Endothelial cell of umbilical vein (primary cell): ENCODE data around the gene KIAA1217. TPM values are rescaled to one million over a fixed set of nuclear protein-coding genes. Genes with fewer than 3 reads are reported as not detected.

ENCODE experiments used
- BruUV-seq: library from RNA; stranded (reverse); fragments of 400-500 nt; replicated peaks from 2 replicates; lab custom pipeline; 2021; lab: Mats Ljungman, UMichigan
- CTCF ChIA-PET: fragments of 300-600, 350-600 bp; sonication (Branson Sonifier 250); formaldehyde crosslinking; loops from one replicate; lab custom pipeline; 2021; ENCODE audit warnings: antibody characterized with exemption, inconsistent platforms; lab: Charles Lee
- POLR2A ChIA-PET: fragments of 300-600, 350-600 bp; sonication (Branson Sonifier 250); formaldehyde crosslinking; loops from one replicate; lab custom pipeline; 2021; ENCODE audit warnings: antibody characterized with exemption, inconsistent platforms; lab: Charles Lee
- DNase-seq: peaks from one replicate; pipeline ENCODE4 v3.0.0-alpha.2; 2011; ENCODE audit warnings: low read depth, low spot score
- FAIRE-seq: peaks from 2 replicates; lab custom pipeline; 2011; peaks lifted over from hg19 to GRCh38; lab: Jason Lieb, UNC
- H2AFZ ChIP-seq: 2 replicates; pipeline ENCODE4 v1.6.0; 2012; ENCODE audit warnings: low read depth, low read length, control low read depth, inconsistent platforms
- H3K27ac ChIP-seq: 2 replicates; pipeline ENCODE4 v1.5.1; 2011; ENCODE audit warnings: low read depth, mild to moderate bottlenecking, control low read depth, low read length, moderate library complexity; ENCODE audit not compliant: insufficient read depth
- H3K27me3 ChIP-seq, 2 experiments: 2 replicates each; pipeline versions ENCODE4 v1.6.0 to v1.6.1; 2011; ENCODE audit warnings: low read length in 2 of 2, mixed read lengths in 1 of 2; ENCODE audit not compliant: control insufficient read depth in 2 of 2, insufficient read depth in 2 of 2
- H3K36me3 ChIP-seq, 2 experiments: 2 replicates in 1 of 2; 3 replicates in 1 of 2; pipeline ENCODE4 v1.5.1; 2011; ENCODE audit warnings: low read length in 2 of 2, mild to moderate bottlenecking in 1 of 2, moderate library complexity in 1 of 2; ENCODE audit not compliant: control insufficient read depth in 2 of 2, insufficient read depth in 2 of 2; ENCODE audit errors: extremely low read depth in 1 of 2
- H3K4me1 ChIP-seq: 3 replicates; pipeline ENCODE4 v1.5.1; 2011; ENCODE audit warnings: mild to moderate bottlenecking, low read length; ENCODE audit not compliant: control insufficient read depth, insufficient read depth; ENCODE audit errors: extremely low read depth
- H3K4me2 ChIP-seq: 2 replicates; pipeline ENCODE4 v1.6.1; 2011; ENCODE audit warnings: low read length, control low read depth, mixed read lengths; ENCODE audit not compliant: insufficient read depth
- H3K4me3 ChIP-seq, 3 experiments: fragments of 200-600 bp in 1 of 3; sonication (generic), shearing (Covaris generic) in 1 of 3; replicated peaks in 1 of 3; 2 replicates each; pipeline ENCODE4 v1.5.1; 2011 to 2016; ENCODE audit warnings: control low read depth in 3 of 3, low read length in 3 of 3, mild to moderate bottlenecking in 2 of 3, inconsistent platforms in 1 of 3, low read depth in 1 of 3, moderate library complexity in 1 of 3; ENCODE audit not compliant: insufficient read depth in 1 of 3
- H3K79me2 ChIP-seq: 2 replicates; pipeline ENCODE4 v1.6.0; 2012; ENCODE audit warnings: low read length, inconsistent platforms; ENCODE audit not compliant: control insufficient read depth, insufficient read depth
- H3K9ac ChIP-seq: replicated peaks from 2 replicates; pipeline ENCODE3; 2011; ENCODE audit warnings: low read length, control low read depth; ENCODE audit not compliant: insufficient read depth; ENCODE audit errors: extremely low read depth
- H3K9me1 ChIP-seq: replicated peaks from 3 replicates; pipeline ENCODE4 v1.6.0; 2011; ENCODE audit warnings: mild to moderate bottlenecking, low read length; ENCODE audit not compliant: control insufficient read depth, insufficient read depth; ENCODE audit errors: extremely low read depth
- H3K9me3 ChIP-seq: replicated peaks from 2 replicates; pipeline ENCODE4 v1.5.1; 2012; ENCODE audit warnings: low read length, inconsistent platforms; ENCODE audit not compliant: control insufficient read depth, insufficient read depth
- H4K20me1 ChIP-seq: replicated peaks from 2 replicates; pipeline ENCODE3; 2011; ENCODE audit warnings: mild to moderate bottlenecking, low read length; ENCODE audit not compliant: control insufficient read depth, insufficient read depth; ENCODE audit errors: extremely low read depth
- EZH2 ChIP-seq: IDR thresholded peaks from 2 replicates; pipeline ENCODE4 v1.6.1; 2012; ENCODE audit warnings: borderline replicate concordance, low read depth, mild to moderate bottlenecking, moderate library complexity, low read length, inconsistent platforms; ENCODE audit not compliant: severe bottlenecking
- FOS ChIP-seq: IDR thresholded peaks from 2 replicates; pipeline ENCODE4 v1.6.1; 2011; ENCODE audit warnings: mild to moderate bottlenecking, low read length, moderate library complexity, borderline replicate concordance; ENCODE audit not compliant: insufficient read depth
- JUN ChIP-seq: IDR thresholded peaks from 2 replicates; pipeline ENCODE4 v1.6.1; 2011; ENCODE audit warnings: borderline replicate concordance, low read depth; ENCODE audit not compliant: insufficient read length, insufficient read depth
- POLR2AphosphoS5 ChIP-seq: IDR thresholded peaks from 2 replicates; pipeline ENCODE4 v1.6.1; 2012; ENCODE audit warnings: low read depth, mild to moderate bottlenecking, control low read depth, low read length, moderate library complexity; ENCODE audit not compliant: insufficient read depth
- dilution Hi-C: fragments of 300-500 bp; cut with MboI; formaldehyde crosslinking; loops from one replicate; pipeline ENCODE4 v1.15.0; 2019; ENCODE audit warnings: low sequenced_read_pairs; ENCODE audit not compliant: extremely low pct_ligation_motif_present
- intact Hi-C: fragments of 100-400 bp; cut with micrococcal nuclease; formaldehyde crosslinking; loops from one replicate; pipeline ENCODE4 v1.10.0; 2022
- polyA plus RNA-seq, 4 experiments: library from polyadenylated mRNA; depleted of rRNA in 3 of 4; stranded (reverse) in 3 of 4; unstranded in 1 of 4; fragments of >200 nt; gene quantifications; 2 replicates each; pipeline versions ENCODE4 v1.2.1 to v1.2.3, GENCODE V29; 2011 to 2012; ENCODE audit warnings: missing spikeins in 1 of 4
- total RNA-seq: library from RNA; stranded (reverse); gene quantifications from 2 replicates; pipeline ENCODE4 v1.2.3, GENCODE V29; 2021
- TF ChIP-seq, protein P1 (sequence below): IDR thresholded peaks from 2 replicates; pipeline ENCODE4 v1.6.1; 2011; ENCODE audit not compliant: insufficient read depth, insufficient read length
- TF ChIP-seq, protein P2 (sequence below), 2 donors: IDR thresholded peaks; 1 replicate in 1 of 2; 2 replicates in 1 of 2; pipeline ENCODE4 v1.5.1; 2011; ENCODE audit warnings: low read length in 2 of 2, mild to moderate bottlenecking in 2 of 2, moderate library complexity in 2 of 2, control low read depth in 1 of 2, inconsistent platforms in 1 of 2, low read depth in 1 of 2; ENCODE audit not compliant: insufficient read depth in 1 of 2; ENCODE audit errors: extremely low read depth in 1 of 2

Gene KIAA1217
- total and polyA plus RNA-seq, 2 donors (not counting 3 experiments of a cell fraction or from before 2014, with no cell fraction given), result 0.83 to 10.3 TPM

- Histone ChIP-seq H3K9me1 (no peaks in the 10 kb centered on the region), H3K9me3 (no peaks in the 10 kb centered on the region), H3K4me3 (no peak overlapping the region), H2AFZ (no peak overlapping the region), H3K27me3 (no peaks in the 10 kb centered on the region), H3K4me2 (no peak overlapping the region), H3K4me1 (no peaks in the 10 kb centered on the region), H3K79me2 (no peaks in the 10 kb centered on the region), H3K36me3 (no peaks in the 10 kb centered on the region), H3K27ac (no peak overlapping the region), H4K20me1 (no peaks in the 10 kb centered on the region), H3K9ac (no peak overlapping the region)
- FAIRE-seq (no peak), DNase-seq (no peak)
- dilution Hi-C loops (no loop called here), intact Hi-C loops (no loop called here)
- BruUV-seq, result no TSS peak
- POLR2A ChIA-PET, result no interaction called here
- TF ChIP-seq EZH2 (no peak), POLR2AphosphoS5 (no peak), JUN (no peak), FOS (no peak)
- TF ChIP-seq, protein P1, sequence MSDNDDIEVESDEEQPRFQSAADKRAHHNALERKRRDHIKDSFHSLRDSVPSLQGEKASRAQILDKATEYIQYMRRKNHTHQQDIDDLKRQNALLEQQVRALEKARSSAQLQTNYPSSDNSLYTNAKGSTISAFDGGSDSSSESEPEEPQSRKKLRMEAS, result no peak
- TF ChIP-seq, protein P2, sequence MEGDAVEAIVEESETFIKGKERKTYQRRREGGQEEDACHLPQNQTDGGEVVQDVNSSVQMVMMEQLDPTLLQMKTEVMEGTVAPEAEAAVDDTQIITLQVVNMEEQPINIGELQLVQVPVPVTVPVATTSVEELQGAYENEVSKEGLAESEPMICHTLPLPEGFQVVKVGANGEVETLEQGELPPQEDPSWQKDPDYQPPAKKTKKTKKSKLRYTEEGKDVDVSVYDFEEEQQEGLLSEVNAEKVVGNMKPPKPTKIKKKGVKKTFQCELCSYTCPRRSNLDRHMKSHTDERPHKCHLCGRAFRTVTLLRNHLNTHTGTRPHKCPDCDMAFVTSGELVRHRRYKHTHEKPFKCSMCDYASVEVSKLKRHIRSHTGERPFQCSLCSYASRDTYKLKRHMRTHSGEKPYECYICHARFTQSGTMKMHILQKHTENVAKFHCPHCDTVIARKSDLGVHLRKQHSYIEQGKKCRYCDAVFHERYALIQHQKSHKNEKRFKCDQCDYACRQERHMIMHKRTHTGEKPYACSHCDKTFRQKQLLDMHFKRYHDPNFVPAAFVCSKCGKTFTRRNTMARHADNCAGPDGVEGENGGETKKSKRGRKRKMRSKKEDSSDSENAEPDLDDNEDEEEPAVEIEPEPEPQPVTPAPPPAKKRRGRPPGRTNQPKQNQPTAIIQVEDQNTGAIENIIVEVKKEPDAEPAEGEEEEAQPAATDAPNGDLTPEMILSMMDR (IDR thresholded peaks at IDR 0.05; ENCODE audit: extremely low read depth in 1 of 2, insufficient read depth in 1 of 2, low read depth in 1 of 2, low read length in 2 of 2), result no peak
- CTCF ChIA-PET, result no interaction called here
Observed at GRCh38 chr10:24428410-24428782, 219.5 kb downstream of the KIAA1217 start.
